ENCODE data around the gene SAT1. TPM values are rescaled to one million over a fixed set of nuclear protein-coding genes. Genes with fewer than 3 reads are reported as not detected.
"Not testable (repeated sequence)": the region's sequence is repeated elsewhere in the genome, so short reads cannot be mapped to it uniquely, and the experiment has no call there.

Gene SAT1
- 34.3 and 49.8 TPM in 2 replicates for total RNA-seq (2014; rRNA removed; shearing (Covaris generic); ENCODE audit: low replicate concordance)

DNA sequence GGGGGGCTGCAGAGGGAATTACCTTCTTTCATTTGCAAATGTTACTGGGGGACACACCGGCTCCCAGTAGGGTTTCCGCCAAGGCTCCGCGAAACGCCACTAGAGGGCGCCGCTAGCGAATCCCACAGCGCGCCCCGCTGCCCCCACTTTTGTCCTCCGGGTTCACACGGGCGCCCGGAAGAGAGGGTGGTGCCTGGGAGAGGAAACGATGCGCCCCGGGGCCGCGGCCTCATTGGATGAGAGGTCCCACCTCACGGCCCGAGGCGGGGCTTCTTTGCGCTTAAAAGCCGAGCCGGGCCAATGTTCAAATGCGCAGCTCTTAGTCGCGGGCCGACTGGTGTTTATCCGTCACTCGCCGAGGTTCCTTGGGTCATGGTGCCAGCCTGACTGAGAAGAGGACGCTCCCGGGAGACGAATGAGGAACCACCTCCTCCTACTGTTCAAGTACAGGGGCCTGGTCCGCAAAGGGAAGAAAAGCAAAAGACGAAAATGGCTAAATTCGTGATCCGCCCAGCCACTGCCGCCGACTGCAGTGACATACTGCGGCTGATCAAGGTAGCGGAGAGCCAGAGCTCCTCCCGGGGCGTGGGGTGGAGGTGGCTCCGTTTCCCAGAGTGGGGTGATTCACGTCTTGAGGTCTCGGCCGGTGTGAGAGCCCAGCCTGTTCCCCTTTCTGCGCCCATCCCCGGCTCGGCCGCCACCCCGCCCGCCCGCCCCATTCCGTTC, at the start of gene SAT1:
SAT1 (plus strand) TSS at position 311 of the 726 bp plus-strand sequence; CDS start at position 490, 179 bp downstream.
- in situ Hi-C loops (cut with HindIII; ENCODE audit: low pct_unique_long_range_greater_than_20kb, low sequenced_read_pairs): no loop called here
- DNase-seq (ENCODE audit: low read depth): peak; percentile 92

DNA sequence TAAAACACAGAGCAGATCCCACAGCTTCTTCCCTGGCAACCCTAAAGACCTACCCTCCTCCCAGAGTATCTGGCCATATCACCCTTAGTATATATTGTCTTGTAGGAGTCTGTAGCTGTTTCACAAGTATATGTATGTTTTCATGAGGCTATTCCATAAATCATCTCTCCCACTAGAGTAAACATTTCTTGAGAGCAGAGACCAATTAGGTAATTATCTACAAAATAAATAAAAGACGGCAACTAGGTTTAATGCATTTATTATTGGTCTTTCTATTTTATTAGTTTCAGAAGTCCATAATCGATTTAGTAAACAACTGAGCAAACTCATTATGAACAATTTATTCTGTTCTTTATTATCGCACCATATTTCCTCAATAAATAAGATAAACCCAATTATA, 46.9 kb upstream of the SAT1 start:
- in situ Hi-C loops (cut with HindIII; ENCODE audit: low pct_unique_long_range_greater_than_20kb, low sequenced_read_pairs): no loop called here
- no peak for DNase-seq (ENCODE audit: low read depth)

DNA sequence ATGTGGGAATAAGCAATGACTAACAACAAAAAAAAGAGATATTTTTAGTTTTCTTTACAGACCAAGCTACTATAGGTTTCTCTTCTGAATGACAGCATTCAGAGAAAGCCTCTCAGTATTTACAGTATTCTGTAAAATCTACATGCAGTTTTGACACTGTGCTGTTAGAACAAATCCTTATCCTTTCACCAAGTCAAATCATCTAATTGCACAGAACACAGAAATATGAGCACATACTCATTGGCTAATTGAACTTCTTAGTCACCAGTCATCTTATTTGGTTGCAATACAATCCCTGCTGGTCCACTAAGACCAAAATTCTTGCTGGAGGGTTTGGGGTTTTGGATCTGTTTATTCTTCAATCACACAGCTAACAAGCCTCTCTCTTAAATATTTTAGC, 45.6 kb upstream of the SAT1 start:
- no peak for DNase-seq (ENCODE audit: low read depth)
- in situ Hi-C loops (cut with HindIII; ENCODE audit: low pct_unique_long_range_greater_than_20kb, low sequenced_read_pairs): no loop called here

DNA sequence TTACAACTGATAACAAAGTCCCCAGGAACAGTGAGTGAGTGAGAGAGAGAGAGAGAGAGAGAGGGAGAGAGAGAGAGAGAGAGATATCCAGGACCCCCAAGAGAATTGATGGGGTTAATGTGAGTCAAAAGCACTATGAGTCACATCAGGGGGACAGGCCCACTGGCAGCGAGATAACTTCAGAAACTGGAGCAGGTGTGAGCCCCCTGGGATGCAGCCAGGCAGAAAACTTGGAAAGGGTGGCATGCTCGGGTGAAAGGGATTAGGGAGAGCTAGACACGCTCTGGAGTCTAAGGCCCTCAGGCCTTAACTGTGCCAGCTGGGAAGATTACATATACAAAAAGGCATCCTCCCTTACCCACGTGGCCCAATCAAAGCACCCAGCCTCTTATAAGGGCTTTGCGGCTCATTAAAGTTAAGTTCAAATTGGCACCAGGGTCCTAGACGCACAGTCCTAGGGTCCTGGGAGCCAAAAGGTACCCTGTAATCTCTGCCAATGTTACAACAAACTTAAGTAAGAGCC, 40.7 kb upstream of the SAT1 start:
- in situ Hi-C loops (cut with HindIII; ENCODE audit: low pct_unique_long_range_greater_than_20kb, low sequenced_read_pairs): no loop called here

DNA sequence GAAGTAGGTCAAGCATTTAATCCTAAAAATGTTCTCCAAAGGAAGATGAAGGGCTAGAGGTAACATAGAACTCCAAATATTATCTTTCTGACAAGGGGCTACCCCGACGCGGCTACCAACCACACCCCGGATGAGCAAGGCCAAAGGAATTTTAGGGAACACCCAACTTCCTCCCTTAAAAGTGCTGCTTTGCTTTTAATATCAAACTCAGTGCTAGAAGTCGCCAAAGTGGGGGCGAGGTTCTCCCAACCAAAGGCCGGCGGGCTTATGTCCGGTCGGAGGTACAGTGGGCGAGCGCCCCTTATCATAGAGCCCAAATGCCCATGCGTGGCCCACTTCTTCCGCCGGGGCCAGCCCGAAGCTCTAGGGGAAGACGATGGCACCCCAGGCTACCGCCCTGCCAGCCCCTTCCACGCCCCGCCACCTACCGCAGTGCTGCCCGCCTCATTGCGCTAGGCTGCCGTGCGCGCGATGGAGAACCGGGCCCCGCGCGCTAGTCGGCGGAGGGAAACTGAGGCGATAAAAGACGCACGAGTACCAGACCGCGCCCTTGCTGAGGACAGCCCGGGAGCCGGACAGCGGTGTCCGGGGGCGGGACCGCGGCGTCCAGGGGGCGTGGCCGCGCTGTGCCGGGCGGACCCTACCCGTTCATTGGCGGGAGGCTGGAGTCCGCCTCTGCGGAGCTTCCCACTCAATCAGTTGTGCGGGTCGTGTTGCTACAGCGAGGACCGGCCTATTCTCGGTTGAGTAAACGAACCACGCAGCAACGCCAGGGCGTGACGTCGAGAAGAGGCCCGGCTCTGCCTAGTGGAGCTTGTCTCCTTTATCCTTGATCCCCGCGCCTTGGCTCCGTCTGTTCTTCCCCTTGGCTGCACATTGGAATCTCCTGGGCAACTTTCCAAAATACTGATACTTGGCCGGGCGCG, 40.0 kb upstream of the SAT1 start, which contains the start of gene ACOT9:
ACOT9 (minus strand) TSS at position 580 of the 926 bp plus-strand sequence; CDS start at position 448, 132 bp downstream.
- DNase-seq (ENCODE audit: low read depth): peak; percentile 98
- in situ Hi-C loops (cut with HindIII; ENCODE audit: low pct_unique_long_range_greater_than_20kb, low sequenced_read_pairs): no loop called here

More for the DNA sequence above, 40.7 kb upstream of the SAT1 start:
- peak; percentile 83 for DNase-seq (ENCODE audit: low read depth)

DNA sequence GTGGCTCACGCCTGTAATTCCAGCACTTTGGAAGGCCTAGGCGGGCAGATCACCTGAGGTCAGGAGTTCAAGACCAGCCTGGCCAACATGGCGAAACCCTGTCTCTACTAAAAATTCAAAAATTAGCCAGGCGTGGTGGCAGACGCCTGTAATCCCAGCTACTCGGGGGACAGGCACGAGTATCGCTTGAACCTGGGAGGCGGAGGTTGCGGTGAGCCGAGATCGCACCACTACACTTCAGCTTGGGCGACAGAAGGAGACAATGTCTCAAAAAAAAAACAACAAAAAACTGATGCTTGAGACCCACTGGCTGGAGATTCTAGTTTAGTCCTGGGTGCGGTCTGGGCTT, 39.4 kb upstream of the SAT1 start:
- in situ Hi-C loops (cut with HindIII; ENCODE audit: low pct_unique_long_range_greater_than_20kb, low sequenced_read_pairs); DNase-seq (ENCODE audit: low read depth): not testable (repeated sequence)

DNA sequence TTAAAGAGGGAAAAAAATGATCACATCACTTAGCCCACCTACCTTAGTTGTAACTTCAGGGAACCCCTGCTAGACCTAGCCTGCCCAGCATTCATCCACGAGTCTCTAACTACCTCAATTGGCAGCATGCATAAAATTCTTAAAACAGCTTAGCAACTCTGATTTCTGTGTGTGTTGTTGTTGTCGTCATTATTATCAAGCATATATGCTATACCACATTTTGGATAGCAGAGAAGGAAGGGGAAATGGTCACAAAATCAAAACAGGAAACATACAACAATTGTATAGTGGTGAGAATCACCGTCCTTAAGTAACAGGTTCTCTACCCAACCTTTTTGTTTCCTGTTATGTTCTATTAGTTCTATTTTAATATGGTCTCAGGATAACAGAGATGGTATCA, 37.2 kb upstream of the SAT1 start:
- no peak for DNase-seq (ENCODE audit: low read depth)
- in situ Hi-C loops (cut with HindIII; ENCODE audit: low pct_unique_long_range_greater_than_20kb, low sequenced_read_pairs): no loop called here

DNA sequence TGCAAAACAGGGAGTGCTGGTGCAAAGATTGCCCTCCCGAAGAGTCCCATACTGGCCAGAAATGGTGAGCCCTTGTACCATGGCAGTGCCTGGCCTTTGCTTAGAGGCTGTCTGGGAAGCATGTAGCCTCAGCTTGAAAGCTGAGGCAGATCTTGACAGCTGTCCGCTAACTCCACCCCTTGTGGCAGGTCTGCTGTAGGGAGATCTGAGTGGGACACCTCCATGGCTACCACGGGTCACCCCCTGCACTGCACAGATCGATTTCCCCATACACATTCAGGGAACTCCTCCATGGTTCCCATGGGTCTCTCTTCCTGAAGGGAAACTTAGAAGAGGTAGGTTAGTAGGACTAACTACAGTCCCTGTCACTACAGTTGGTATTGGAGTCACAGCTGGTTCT, 33.8 kb upstream of the SAT1 start:
- in situ Hi-C loops (cut with HindIII; ENCODE audit: low pct_unique_long_range_greater_than_20kb, low sequenced_read_pairs): no loop called here
- DNase-seq (ENCODE audit: low read depth): no peak

DNA sequence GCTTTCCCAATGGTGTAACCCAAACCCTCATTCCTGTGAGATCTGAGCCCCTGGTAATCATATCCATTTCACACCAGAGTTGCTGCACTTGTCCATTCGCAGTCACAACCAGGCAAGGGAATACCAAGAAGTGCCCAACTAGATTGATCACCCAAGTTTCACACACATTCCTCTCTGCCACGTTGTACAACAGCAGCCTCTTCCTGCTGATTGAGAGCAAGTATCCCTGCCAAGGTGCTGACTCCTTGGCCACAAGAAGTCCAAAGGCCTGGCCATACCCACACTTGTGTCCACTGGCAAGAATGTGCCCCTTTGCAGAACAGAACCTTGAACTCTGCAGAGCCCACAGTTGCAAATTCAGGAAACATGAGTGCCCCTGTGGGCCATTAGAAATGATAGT, 33.4 kb upstream of the SAT1 start:
- in situ Hi-C loops (cut with HindIII; ENCODE audit: low pct_unique_long_range_greater_than_20kb, low sequenced_read_pairs): no loop called here
- no peak for DNase-seq (ENCODE audit: low read depth)

DNA sequence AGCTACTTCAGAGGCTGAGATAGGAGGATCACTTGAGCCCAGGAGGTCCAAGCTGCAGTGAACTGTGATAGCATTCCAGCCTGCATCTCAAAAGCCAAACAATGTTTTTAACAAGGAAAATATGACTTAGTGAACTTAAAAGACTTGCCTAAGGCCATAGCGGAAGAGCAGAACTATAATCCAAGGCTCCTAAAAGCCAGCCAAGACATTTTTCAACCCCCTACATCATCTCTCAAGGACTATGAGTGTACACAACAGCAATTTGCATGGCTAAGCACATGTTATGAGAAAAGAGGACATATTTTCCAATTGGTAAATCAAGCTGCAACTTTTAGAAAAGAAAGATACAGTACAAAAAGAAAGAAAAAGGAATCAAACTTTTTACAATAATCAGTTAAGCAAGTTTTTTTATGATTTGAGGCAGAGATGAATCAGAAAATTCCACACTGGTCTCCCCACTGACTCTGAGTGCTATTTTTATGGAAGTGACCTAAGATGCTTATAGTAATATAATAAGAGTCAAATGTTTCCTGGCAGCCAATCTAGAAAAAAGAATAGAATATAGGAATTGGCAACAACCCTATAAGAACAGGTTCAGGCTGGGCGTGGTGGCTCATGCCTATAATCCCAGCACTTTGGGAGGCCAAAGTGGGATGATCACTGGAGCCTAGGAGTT, 30.1 kb upstream of the SAT1 start:
- no peak for DNase-seq (ENCODE audit: low read depth)
- in situ Hi-C loops (cut with HindIII; ENCODE audit: low pct_unique_long_range_greater_than_20kb, low sequenced_read_pairs): no loop called here

DNA sequence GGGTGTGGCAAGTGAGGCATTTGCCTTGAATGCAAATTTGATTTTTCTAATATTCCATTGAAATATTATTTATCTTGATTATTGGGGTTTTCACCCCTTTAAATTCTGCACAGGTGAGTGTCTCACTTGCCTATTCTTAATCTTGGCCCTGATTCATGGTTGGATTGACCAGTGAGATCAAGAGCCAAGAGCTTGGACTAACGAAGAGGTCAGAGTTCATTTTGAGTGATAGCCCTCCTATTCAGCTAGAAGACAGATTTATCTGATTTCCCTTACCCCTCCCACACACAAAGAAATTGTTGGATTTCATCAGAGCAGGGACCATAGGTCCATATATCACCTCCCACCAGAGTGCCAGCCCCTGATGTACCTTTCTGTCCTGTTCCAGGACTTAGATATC, 28.3 kb upstream of the SAT1 start:
- in situ Hi-C loops (cut with HindIII; ENCODE audit: low pct_unique_long_range_greater_than_20kb, low sequenced_read_pairs): no loop called here
- no peak for DNase-seq (ENCODE audit: low read depth)

DNA sequence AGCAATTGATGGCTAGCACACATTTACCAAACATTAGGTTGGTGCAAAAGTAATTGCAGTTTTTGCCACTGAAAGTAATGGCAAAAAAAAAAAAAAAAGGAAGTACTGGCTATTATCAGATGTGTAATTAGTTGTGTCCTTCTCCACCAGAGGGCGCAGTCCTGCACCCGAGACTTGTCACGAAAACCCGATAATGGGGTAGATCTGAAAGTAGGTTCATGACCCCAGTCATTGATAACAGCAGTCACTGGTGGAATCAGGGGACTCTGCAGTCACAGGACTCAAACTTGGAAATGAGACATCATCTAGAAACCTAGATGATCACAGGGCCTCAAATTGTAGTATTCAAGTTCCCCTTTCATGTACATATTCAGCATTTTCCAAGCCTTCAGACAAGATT, 26.8 kb upstream of the SAT1 start:
- DNase-seq (ENCODE audit: low read depth): peak; percentile 25
- in situ Hi-C loops (cut with HindIII; ENCODE audit: low pct_unique_long_range_greater_than_20kb, low sequenced_read_pairs): no loop called here

DNA sequence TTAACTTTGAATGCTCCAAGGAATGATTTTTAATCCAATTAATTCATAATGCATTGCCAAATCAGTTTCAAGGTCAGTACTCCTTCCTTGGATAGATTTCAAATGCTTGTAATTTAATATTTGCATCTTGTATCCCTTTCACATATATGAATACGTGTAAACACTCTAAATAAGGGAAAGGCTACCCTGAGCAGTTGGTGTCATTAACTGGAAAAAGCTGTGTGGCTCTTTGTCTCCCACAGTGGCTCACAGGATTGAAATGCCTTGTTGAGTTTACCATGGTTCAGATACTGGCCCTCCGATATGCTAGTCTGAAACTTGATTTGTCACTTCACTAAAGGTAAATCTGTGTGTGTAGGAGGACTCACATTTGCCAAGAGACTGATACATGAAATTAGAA, 23.2 kb upstream of the SAT1 start:
- in situ Hi-C loops (cut with HindIII; ENCODE audit: low pct_unique_long_range_greater_than_20kb, low sequenced_read_pairs): no loop called here
- no peak for DNase-seq (ENCODE audit: low read depth)

DNA sequence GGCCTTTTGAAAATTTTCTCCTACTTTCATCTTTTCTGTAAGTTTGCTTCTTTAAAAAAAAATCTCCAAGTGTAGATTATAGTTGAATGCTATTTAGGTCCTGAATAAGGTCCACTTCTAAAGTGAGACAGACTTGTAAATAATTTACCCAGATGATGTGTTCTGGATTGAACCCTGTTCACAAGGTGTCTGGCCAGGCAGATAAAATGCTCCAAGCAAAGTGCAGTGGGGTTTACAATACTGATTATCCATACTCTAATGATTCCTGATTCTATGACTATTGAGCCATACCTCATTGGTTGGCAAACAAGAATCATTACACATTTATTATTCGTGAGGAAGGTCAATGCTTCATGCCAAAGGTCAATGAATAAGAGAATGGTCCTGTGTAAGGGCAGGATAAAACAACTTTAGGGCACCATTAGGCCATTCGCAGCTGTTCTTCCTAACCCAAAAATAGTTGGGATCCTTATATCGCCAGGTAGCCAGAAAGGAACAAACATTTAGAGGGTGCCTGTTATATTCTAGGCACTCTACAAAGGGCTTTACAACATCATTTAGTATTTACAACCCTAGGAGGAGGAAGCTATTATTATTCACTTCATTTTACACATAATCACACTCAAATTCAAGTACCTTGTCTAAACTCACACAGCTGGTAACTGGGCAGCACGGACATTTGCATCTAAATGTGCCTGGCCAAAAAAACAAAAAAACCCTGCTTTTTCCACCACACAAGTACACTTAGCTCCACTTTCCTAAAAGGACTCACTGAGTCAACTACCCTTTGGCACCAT, 18.6 kb upstream of the SAT1 start:
- DNase-seq (ENCODE audit: low read depth): no peak
- in situ Hi-C loops (cut with HindIII; ENCODE audit: low pct_unique_long_range_greater_than_20kb, low sequenced_read_pairs): no loop called here

DNA sequence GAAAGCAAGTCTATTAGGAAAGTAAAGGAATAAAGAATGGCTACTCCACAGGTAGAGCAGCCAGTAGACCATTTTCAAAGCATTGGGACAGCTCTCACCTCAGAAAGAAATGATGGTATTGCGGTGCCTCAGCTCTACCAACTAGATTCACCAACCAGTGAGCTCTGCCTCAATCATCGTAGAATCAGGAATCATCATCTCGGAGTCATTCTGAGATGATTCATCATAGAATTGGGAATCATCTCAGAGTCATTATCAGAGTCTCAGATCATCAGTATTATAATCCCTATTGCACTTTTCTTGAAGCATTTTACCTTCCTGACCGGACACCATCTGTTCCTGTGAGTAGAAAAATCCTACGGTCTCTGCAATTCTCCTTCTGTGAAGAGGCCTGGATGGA, 17.5 kb upstream of the SAT1 start:
- no peak for DNase-seq (ENCODE audit: low read depth)
- in situ Hi-C loops (cut with HindIII; ENCODE audit: low pct_unique_long_range_greater_than_20kb, low sequenced_read_pairs): no loop called here

DNA sequence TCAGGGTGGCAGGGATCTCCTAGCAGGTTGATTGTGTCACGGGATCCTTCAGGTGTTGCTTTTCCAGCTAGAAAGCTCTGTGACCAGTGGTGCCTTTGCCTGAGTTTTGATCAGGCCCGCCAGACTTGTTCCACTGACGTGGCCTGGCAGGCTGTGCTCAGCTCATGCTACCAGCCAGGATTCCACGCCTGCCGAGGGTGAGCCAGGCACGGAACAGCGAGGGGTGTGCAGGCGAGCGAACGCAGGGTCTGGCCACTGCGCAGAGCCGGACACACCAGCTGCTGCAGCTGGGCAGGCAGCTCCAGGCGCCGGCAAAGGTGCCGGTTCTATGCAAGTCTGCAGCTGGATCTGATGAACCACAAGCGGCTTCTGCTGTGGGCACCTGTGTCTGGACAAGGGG, 17.1 kb upstream of the SAT1 start:
- DNase-seq (ENCODE audit: low read depth): no peak
- in situ Hi-C loops (cut with HindIII; ENCODE audit: low pct_unique_long_range_greater_than_20kb, low sequenced_read_pairs): no loop called here

DNA sequence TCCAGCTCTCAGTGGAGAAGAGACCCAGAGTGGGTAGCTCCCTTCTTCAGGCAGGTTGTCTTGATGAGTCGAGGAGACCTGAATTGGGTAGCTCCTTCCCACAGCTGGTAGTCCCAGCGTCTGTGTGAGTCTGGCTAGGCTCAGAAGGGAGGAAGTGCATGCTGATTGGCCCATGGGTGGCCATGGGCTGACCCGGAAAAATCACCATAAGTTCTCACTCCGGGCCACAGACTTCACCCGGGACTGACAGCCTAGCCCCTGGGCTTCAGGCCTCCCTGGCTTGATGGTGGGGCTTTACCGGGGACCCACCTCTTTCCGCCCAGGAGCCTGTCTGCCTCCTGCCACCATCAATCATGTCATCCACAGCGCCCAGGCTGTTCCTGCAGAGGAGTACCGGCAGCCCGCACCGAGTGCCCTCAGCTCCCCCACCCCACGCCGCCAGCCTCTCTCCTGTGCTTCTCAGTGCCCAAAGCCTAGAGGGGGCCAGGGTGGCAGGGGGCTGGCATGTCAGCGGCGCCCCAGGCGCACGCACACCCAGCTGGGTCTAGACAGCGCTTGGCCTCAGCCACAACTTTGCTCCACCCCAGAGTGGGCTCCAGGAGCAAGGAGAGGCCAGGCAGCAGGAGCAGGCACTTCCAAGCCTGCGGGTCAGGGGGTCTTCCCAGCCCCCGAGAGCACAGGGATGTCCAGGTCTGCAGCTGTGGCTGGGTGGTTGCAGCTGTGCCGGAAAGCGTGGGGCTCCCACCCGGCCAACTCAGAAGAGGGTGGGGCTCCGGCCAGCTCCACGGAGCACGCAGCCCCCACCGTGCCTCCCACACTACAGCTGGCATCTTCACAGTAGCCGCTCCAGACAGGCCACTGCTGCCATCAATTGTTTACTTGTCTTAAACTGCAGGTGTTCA, 16.1 kb upstream of the SAT1 start:
- in situ Hi-C loops (cut with HindIII; ENCODE audit: low pct_unique_long_range_greater_than_20kb, low sequenced_read_pairs): no loop called here
- DNase-seq (ENCODE audit: low read depth): no peak
